Measurements from ENCODE around the gene GGTA1. TPM values are rescaled to one million over a fixed set of nuclear protein-coding genes. Genes with fewer than 3 reads are reported as not detected.

GGTA1 gene
- total RNA-seq, 1 experiment from 2014 or later = not detected

- Histone ChIP-seq H3K27ac (ENCODE audit: insufficient read length, low read depth, low read length) (no peak overlapping the region), H4K91ac (ENCODE audit: insufficient read length, low read depth, low read length) (no peak overlapping the region), H3K4me1 (ENCODE audit: insufficient read depth, low read length) (peaks cover 2% of the 10 kb centered on the region; the same call in 1 of the 2 replicates), H3K79me1 (ENCODE audit: insufficient read depth, low read depth, low read length, poor library complexity, severe bottlenecking) (no peaks in the 10 kb centered on the region), H4K20me1 (ENCODE audit: control insufficient read depth, insufficient read depth, insufficient read length) (no peaks in the 10 kb centered on the region), H2BK120ac (ENCODE audit: low read depth, low read length, poor library complexity, severe bottlenecking) (no peak overlapping the region), H3K9me3 (ENCODE audit: control insufficient read depth, low read depth, low read length) (no peaks in the 10 kb centered on the region), H2AK5ac (ENCODE audit: insufficient read length, low read length) (no peak overlapping the region), H4K5ac (ENCODE audit: insufficient read length, low read depth, low read length) (no peak overlapping the region), H3K9ac (ENCODE audit: extremely low read depth, insufficient read length, low read length) (no peak overlapping the region), H2BK15ac (ENCODE audit: low read depth, low read length) (no peak overlapping the region), H3K4ac (ENCODE audit: low read depth, low read length) (no peak overlapping the region), H3K4me2 (ENCODE audit: insufficient read depth, insufficient read length, low read length) (no peak overlapping the region), H3K27me3 (ENCODE audit: insufficient read depth, low read length) (no peaks in the 10 kb centered on the region), H2BK5ac (ENCODE audit: insufficient read length, low read length) (no peak overlapping the region), H3K23me2 (ENCODE audit: insufficient read length, low read depth, low read length, poor library complexity, severe bottlenecking) (no peaks in the 10 kb centered on the region), H2AFZ (ENCODE audit: low read length) (no peak overlapping the region), H2BK12ac (ENCODE audit: insufficient read length, low read depth, low read length) (no peak overlapping the region), H4K8ac (replicated peaks; ENCODE audit: insufficient read length, low read depth, low read length) (no peak overlapping the region), H3T11ph (ENCODE audit: low read length) (no peak overlapping the region), H3K14ac (ENCODE audit: insufficient read depth, low read length) (no peak overlapping the region), H3K79me2 (ENCODE audit: insufficient read depth, low read length) (no peaks in the 10 kb centered on the region), H2BK20ac (ENCODE audit: low read depth, low read length, poor library complexity, severe bottlenecking) (no peak overlapping the region), H3K18ac (ENCODE audit: insufficient read length, low read depth, low read length) (no peak overlapping the region), H3K23ac (ENCODE audit: insufficient read length, low read depth, low read length) (no peak overlapping the region), H3K56ac (ENCODE audit: insufficient read length, low read depth, low read length) (no peak overlapping the region)
- H3K4me1 Mint-ChIP-seq = peaks cover 37 to 57% of the 10 kb centered on the region in 2 experiments
- no peak for DNase-seq
- no peak for TF ChIP-seq CTCF (conservative IDR thresholded peaks at IDR 0.05)
- H3K9me3 Mint-ChIP-seq = no peaks in the 10 kb centered on the region
- H3K27me3 Mint-ChIP-seq (ENCODE audit: low read depth) = peaks cover 42% of the 10 kb centered on the region
- no peak overlapping the region for H3K4me3 Mint-ChIP-seq
- no CpG with 5 or more reads among the region's 10 CpGs for WGBS (ENCODE audit: extremely low coverage, insufficient read length, low lambda C conversion rate)
- no peak overlapping the region for H3K27ac Mint-ChIP-seq
- no peaks in the 10 kb centered on the region for H3K36me3 Mint-ChIP-seq (ENCODE audit: insufficient read depth in 1 of 3, low read depth in 3 of 3)
Observed at GRCh38 chr9:121474231-121474947, 25.3 kb downstream of the GGTA1 start.

All from H9 (cell line).